GM23338 (cell line): Measurements from ENCODE around the gene NKAIN2. TPM values are rescaled to one million over a fixed set of nuclear protein-coding genes. Genes with fewer than 3 reads are reported as not detected.

Source experiments
- ATAC-seq: fragments of 200-7000 bp; cut with Tn5 transposase; 3 replicates; pipeline ENCODE4 v1.9.1; 2020
- DNase-seq: peaks from one replicate; pipeline ENCODE4 v3.0.0-alpha.2; 2015; ENCODE audit warnings: low spot score
- H2AFZ ChIP-seq: fragments of 200-600 bp; sonication (generic); 2 replicates; pipeline ENCODE4 v1.8.0; 2016; ENCODE audit warnings: antibody characterized with exemption, mild to moderate bottlenecking, moderate library complexity
- H3F3A ChIP-seq: fragments of 200-600 bp; sonication (generic); replicated peaks from 2 replicates; pipeline ENCODE4 v1.8.0; 2017; ENCODE audit warnings: antibody characterized with exemption, mixed run types, low read depth
- H3K27ac ChIP-seq: fragments of 200-600 bp; sonication (generic); 2 replicates; pipeline ENCODE4 v1.6.1; 2016; ENCODE audit warnings: low read depth
- H3K27me3 ChIP-seq: fragments of 200-600 bp; sonication (generic); 2 replicates; pipeline ENCODE4 v1.8.0; 2016; ENCODE audit warnings: mild to moderate bottlenecking, mixed run types, moderate library complexity; ENCODE audit not compliant: insufficient read depth
- H3K36me3 ChIP-seq: fragments of 200-600 bp; sonication (generic); 2 replicates; pipeline ENCODE4 v1.8.0; 2016; ENCODE audit warnings: mild to moderate bottlenecking; ENCODE audit not compliant: insufficient read depth
- H3K4me1 ChIP-seq: fragments of 200-600 bp; sonication (generic); 2 replicates; pipeline ENCODE4 v1.8.0; 2016; ENCODE audit warnings: mild to moderate bottlenecking, moderate library complexity; ENCODE audit not compliant: insufficient read depth
- H3K4me2 ChIP-seq: fragments of 200-600 bp; sonication (generic); 2 replicates; pipeline ENCODE4 v1.7.1; 2017; ENCODE audit warnings: mixed run types
- H3K4me3 ChIP-seq: fragments of 200-600 bp; sonication (generic); 2 replicates; pipeline ENCODE4 v1.6.1; 2016; ENCODE audit warnings: mixed run types
- H3K79me2 ChIP-seq: fragments of 200-600 bp; sonication (generic); replicated peaks from 2 replicates; pipeline ENCODE4 v1.8.0; 2017; ENCODE audit warnings: mild to moderate bottlenecking; ENCODE audit not compliant: insufficient read depth
- H3K9me2 ChIP-seq: fragments of 200-600 bp; sonication (generic); 2 replicates; pipeline ENCODE4 v1.8.0; 2017; ENCODE audit not compliant: insufficient read depth
- H4K20me1 ChIP-seq: fragments of 200-600 bp; sonication (generic); replicated peaks from 2 replicates; pipeline ENCODE4 v1.8.0; 2017; ENCODE audit warnings: mild to moderate bottlenecking; ENCODE audit not compliant: insufficient read depth
- H3K27ac Mint-ChIP-seq: 2 replicates; pipeline ENCODE4 v1.8.0; 2020; ENCODE audit warnings: inconsistent platforms, mild to moderate bottlenecking, moderate library complexity, mixed read lengths
- H3K27me3 Mint-ChIP-seq: 3 replicates; pipeline ENCODE4 v1.8.0; 2022; ENCODE audit warnings: low read depth, mild to moderate bottlenecking, moderate library complexity, mixed read lengths, inconsistent platforms; ENCODE audit not compliant: insufficient read depth, poor library complexity
- H3K36me3 Mint-ChIP-seq: 3 replicates; pipeline ENCODE4 v1.8.0; 2021; ENCODE audit warnings: low read depth, mild to moderate bottlenecking, inconsistent platforms, moderate library complexity, mixed read lengths
- H3K4me1 Mint-ChIP-seq: 3 replicates; pipeline ENCODE4 v1.8.0; 2020; ENCODE audit warnings: mild to moderate bottlenecking, inconsistent platforms, mixed read lengths
- H3K4me3 Mint-ChIP-seq: 3 replicates; pipeline ENCODE4 v1.8.0; 2021; ENCODE audit warnings: moderate library complexity, mild to moderate bottlenecking, inconsistent platforms, mixed read lengths
- H3K9me3 Mint-ChIP-seq: 3 replicates; pipeline ENCODE4 v1.8.0; 2020; ENCODE audit warnings: moderate library complexity, mild to moderate bottlenecking, inconsistent platforms, mixed read lengths
- CREB1 ChIP-seq: fragments of 250-450 bp; sonication (Bioruptor Pico); IDR thresholded peaks from 2 replicates; pipeline ENCODE4 v1.5.0; 2020; ENCODE audit warnings: low read depth, mild to moderate bottlenecking, moderate library complexity
- ETS1 ChIP-seq: IDR thresholded peaks from 2 replicates; pipeline ENCODE4 v1.6.1; 2016; ENCODE audit warnings: antibody characterized with exemption
- EZH2 ChIP-seq: fragments of 200-600 bp; sonication (generic); IDR thresholded peaks from one replicate; pipeline ENCODE4 v1.8.0; 2017; ENCODE audit warnings: antibody characterized with exemption, mild to moderate bottlenecking, low read depth; ENCODE audit not compliant: unreplicated experiment
- EZH2phosphoT487 ChIP-seq: fragments of 200-600 bp; sonication (generic); IDR thresholded peaks from one replicate; pipeline ENCODE4 v1.8.1; 2018; ENCODE audit warnings: antibody characterized with exemption; ENCODE audit not compliant: unreplicated experiment
- JUNB ChIP-seq: IDR thresholded peaks from one replicate; pipeline ENCODE4 v1.6.1; 2016; ENCODE audit warnings: antibody characterized with exemption; ENCODE audit not compliant: unreplicated experiment
- NANOG ChIP-seq: IDR thresholded peaks from 2 replicates; pipeline ENCODE4 v1.6.1; 2016; ENCODE audit warnings: antibody characterized with exemption, borderline replicate concordance
- POLR2AphosphoS5 ChIP-seq: IDR thresholded peaks from 2 replicates; pipeline ENCODE4 v1.6.1; 2016; ENCODE audit warnings: antibody characterized with exemption, low read depth
- STAT1 ChIP-seq: IDR thresholded peaks from one replicate; pipeline ENCODE4 v1.6.1; 2016; ENCODE audit warnings: antibody characterized with exemption; ENCODE audit not compliant: unreplicated experiment
- ZNF114 ChIP-seq: fragments of 250-450 bp; sonication (Bioruptor Pico); IDR thresholded peaks from 2 replicates; pipeline ENCODE4 v1.5.0; 2020; ENCODE audit warnings: mild to moderate bottlenecking, moderate library complexity
- ZNF331 ChIP-seq: fragments of 250-450 bp; sonication (Bioruptor Pico); IDR thresholded peaks from 2 replicates; pipeline ENCODE4 v1.5.0; 2020; ENCODE audit warnings: low read depth, mild to moderate bottlenecking, moderate library complexity
- polyA plus RNA-seq: library from polyadenylated mRNA; unstranded; fragments of >200 nt; fragmentation: Nextera tagmentation; extraction: Ambion mirVana; gene quantifications from 2 replicates; pipeline ENCODE4 v1.2.1, GENCODE V29; 2016
- total RNA-seq: library from RNA; depleted of rRNA; stranded (reverse); fragments of >200 nt; shearing (Covaris generic); gene quantifications from 2 replicates; pipeline ENCODE4 v1.2.3, GENCODE V29; 2014
- TF ChIP-seq, protein P1 (sequence below): IDR thresholded peaks from one replicate; pipeline ENCODE4 v1.6.1; 2018; ENCODE audit warnings: antibody characterized with exemption; ENCODE audit not compliant: unreplicated experiment
- TF ChIP-seq, protein P2 (sequence below): fragments of 250-450 bp; sonication (Bioruptor Pico); IDR thresholded peaks from 2 replicates; pipeline ENCODE4 v1.5.0; 2020; ENCODE audit warnings: mild to moderate bottlenecking, moderate library complexity
- TF ChIP-seq, protein P3 (sequence below), 2 experiments: fragments of 200-600 bp in 1 of 2; sonication (generic) in 1 of 2; conservative IDR thresholded peaks; 2 replicates each; pipeline versions ENCODE4 v1.5.1 to v1.6.1; 2016 to 2017; ENCODE audit warnings: antibody characterized with exemption in 2 of 2, low read depth in 2 of 2, mild to moderate bottlenecking in 2 of 2, moderate library complexity in 1 of 2

Gene NKAIN2
- total and polyA plus RNA-seq, 2 experiments from 2014 or later, result 0.39 to 1.1 TPM

DNA sequence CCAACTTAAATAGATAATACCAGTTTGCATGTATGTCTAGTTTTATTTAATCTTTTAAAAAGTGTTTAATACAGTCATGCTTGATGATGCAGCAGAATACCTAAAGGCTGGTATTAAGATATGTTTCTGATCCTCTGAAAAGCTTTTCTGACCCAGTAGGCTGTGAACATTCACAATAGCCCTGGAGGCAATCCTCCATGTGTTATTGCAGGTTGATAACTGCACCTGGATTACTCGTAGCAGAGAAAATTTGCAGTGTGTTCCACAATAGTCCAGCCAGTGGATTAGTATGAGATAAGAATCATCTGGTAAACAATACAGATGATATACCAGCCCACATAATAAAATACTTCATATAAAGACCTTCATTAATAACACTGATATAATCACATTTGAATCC, 979.7 kb downstream of the NKAIN2 start:
- H3K4me2 ChIP-seq, result no peak overlapping the region
- DNase-seq (no peak), ATAC-seq (no peak)
- TF ChIP-seq ZNF114 (CRISPR knock-in tag), result no peak
- no peak for TF ChIP-seq CREB1 (CRISPR knock-in tag)
- no peak for TF ChIP-seq EZH2phosphoT487
- TF ChIP-seq, protein P1, sequence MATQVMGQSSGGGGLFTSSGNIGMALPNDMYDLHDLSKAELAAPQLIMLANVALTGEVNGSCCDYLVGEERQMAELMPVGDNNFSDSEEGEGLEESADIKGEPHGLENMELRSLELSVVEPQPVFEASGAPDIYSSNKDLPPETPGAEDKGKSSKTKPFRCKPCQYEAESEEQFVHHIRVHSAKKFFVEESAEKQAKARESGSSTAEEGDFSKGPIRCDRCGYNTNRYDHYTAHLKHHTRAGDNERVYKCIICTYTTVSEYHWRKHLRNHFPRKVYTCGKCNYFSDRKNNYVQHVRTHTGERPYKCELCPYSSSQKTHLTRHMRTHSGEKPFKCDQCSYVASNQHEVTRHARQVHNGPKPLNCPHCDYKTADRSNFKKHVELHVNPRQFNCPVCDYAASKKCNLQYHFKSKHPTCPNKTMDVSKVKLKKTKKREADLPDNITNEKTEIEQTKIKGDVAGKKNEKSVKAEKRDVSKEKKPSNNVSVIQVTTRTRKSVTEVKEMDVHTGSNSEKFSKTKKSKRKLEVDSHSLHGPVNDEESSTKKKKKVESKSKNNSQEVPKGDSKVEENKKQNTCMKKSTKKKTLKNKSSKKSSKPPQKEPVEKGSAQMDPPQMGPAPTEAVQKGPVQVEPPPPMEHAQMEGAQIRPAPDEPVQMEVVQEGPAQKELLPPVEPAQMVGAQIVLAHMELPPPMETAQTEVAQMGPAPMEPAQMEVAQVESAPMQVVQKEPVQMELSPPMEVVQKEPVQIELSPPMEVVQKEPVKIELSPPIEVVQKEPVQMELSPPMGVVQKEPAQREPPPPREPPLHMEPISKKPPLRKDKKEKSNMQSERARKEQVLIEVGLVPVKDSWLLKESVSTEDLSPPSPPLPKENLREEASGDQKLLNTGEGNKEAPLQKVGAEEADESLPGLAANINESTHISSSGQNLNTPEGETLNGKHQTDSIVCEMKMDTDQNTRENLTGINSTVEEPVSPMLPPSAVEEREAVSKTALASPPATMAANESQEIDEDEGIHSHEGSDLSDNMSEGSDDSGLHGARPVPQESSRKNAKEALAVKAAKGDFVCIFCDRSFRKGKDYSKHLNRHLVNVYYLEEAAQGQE, result no peak
- TF ChIP-seq POLR2AphosphoS5, result no peak
- TF ChIP-seq ZNF331 (CRISPR knock-in tag), result no peak
- TF ChIP-seq STAT1, result no peak
- TF ChIP-seq EZH2, result no peak
- TF ChIP-seq JUNB, result no peak
- TF ChIP-seq, protein P2, sequence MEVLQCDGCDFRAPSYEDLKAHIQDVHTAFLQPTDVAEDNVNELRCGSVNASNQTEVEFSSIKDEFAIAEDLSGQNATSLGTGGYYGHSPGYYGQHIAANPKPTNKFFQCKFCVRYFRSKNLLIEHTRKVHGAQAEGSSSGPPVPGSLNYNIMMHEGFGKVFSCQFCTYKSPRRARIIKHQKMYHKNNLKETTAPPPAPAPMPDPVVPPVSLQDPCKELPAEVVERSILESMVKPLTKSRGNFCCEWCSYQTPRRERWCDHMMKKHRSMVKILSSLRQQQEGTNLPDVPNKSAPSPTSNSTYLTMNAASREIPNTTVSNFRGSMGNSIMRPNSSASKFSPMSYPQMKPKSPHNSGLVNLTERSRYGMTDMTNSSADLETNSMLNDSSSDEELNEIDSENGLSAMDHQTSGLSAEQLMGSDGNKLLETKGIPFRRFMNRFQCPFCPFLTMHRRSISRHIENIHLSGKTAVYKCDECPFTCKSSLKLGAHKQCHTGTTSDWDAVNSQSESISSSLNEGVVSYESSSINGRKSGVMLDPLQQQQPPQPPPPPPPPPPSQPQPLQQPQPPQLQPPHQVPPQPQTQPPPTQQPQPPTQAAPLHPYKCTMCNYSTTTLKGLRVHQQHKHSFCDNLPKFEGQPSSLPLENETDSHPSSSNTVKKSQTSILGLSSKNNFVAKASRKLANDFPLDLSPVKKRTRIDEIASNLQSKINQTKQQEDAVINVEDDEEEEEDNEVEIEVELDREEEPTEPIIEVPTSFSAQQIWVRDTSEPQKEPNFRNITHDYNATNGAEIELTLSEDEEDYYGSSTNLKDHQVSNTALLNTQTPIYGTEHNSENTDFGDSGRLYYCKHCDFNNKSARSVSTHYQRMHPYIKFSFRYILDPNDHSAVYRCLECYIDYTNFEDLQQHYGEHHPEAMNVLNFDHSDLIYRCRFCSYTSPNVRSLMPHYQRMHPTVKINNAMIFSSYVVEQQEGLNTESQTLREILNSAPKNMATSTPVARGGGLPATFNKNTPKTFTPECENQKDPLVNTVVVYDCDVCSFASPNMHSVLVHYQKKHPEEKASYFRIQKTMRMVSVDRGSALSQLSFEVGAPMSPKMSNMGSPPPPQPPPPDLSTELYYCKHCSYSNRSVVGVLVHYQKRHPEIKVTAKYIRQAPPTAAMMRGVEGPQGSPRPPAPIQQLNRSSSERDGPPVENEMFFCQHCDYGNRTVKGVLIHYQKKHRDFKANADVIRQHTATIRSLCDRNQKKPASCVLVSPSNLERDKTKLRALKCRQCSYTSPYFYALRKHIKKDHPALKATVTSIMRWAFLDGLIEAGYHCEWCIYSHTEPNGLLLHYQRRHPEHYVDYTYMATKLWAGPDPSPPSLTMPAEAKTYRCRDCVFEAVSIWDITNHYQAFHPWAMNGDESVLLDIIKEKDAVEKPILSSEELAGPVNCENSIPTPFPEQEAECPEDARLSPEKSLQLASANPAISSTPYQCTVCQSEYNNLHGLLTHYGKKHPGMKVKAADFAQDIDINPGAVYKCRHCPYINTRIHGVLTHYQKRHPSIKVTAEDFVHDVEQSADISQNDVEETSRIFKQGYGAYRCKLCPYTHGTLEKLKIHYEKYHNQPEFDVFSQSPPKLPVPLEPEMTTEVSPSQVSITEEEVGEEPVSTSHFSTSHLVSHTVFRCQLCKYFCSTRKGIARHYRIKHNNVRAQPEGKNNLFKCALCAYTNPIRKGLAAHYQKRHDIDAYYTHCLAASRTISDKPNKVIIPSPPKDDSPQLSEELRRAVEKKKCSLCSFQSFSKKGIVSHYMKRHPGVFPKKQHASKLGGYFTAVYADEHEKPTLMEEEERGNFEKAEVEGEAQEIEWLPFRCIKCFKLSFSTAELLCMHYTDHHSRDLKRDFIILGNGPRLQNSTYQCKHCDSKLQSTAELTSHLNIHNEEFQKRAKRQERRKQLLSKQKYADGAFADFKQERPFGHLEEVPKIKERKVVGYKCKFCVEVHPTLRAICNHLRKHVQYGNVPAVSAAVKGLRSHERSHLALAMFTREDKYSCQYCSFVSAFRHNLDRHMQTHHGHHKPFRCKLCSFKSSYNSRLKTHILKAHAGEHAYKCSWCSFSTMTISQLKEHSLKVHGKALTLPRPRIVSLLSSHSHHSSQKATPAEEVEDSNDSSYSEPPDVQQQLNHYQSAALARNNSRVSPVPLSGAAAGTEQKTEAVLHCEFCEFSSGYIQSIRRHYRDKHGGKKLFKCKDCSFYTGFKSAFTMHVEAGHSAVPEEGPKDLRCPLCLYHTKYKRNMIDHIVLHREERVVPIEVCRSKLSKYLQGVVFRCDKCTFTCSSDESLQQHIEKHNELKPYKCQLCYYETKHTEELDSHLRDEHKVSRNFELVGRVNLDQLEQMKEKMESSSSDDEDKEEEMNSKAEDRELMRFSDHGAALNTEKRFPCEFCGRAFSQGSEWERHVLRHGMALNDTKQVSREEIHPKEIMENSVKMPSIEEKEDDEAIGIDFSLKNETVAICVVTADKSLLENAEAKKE (CRISPR knock-in tag), result no peak
- TF ChIP-seq, protein P3, sequence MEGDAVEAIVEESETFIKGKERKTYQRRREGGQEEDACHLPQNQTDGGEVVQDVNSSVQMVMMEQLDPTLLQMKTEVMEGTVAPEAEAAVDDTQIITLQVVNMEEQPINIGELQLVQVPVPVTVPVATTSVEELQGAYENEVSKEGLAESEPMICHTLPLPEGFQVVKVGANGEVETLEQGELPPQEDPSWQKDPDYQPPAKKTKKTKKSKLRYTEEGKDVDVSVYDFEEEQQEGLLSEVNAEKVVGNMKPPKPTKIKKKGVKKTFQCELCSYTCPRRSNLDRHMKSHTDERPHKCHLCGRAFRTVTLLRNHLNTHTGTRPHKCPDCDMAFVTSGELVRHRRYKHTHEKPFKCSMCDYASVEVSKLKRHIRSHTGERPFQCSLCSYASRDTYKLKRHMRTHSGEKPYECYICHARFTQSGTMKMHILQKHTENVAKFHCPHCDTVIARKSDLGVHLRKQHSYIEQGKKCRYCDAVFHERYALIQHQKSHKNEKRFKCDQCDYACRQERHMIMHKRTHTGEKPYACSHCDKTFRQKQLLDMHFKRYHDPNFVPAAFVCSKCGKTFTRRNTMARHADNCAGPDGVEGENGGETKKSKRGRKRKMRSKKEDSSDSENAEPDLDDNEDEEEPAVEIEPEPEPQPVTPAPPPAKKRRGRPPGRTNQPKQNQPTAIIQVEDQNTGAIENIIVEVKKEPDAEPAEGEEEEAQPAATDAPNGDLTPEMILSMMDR (conservative IDR thresholded peaks at IDR 0.05; ENCODE audit: low read depth in 2 of 2), result no peak
- no peak for TF ChIP-seq NANOG
- no peak for TF ChIP-seq ETS1
- H4K20me1 ChIP-seq, result no peaks in the 10 kb centered on the region
- no peaks in the 10 kb centered on the region for H3F3A ChIP-seq
- no peaks in the 10 kb centered on the region for H3K4me1 ChIP-seq
- no peaks in the 10 kb centered on the region for H3K9me3 Mint-ChIP-seq
- H3K4me3 ChIP-seq, result no peak overlapping the region
- H3K9me2 ChIP-seq, result no peaks in the 10 kb centered on the region
- H3K79me2 ChIP-seq, result no peaks in the 10 kb centered on the region
- H3K4me1 Mint-ChIP-seq, result no peaks in the 10 kb centered on the region
- H3K36me3 ChIP-seq, result no peaks in the 10 kb centered on the region
- no peak overlapping the region for H3K27ac ChIP-seq
- no peaks in the 10 kb centered on the region for H3K27me3 Mint-ChIP-seq
- H2AFZ ChIP-seq, result no peak overlapping the region
- H3K36me3 Mint-ChIP-seq, result no peaks in the 10 kb centered on the region
- no peak overlapping the region for H3K4me3 Mint-ChIP-seq
- no peak overlapping the region for H3K27ac Mint-ChIP-seq
- H3K27me3 ChIP-seq, result no peaks in the 10 kb centered on the region
